HepG2 (cell line): ENCODE data around the gene GTF3C5. TPM values are rescaled to one million over a fixed set of nuclear protein-coding genes. Genes with fewer than 3 reads are reported as not detected.

Experiments used
- CC2D1A ChIP-seq: sonication (generic); formaldehyde crosslinking; IDR thresholded peaks from 2 replicates; pipeline ENCODE4 v1.8.1; 2023; ENCODE audit warnings: mild to moderate bottlenecking, missing genetic modification reagents
- CENPT ChIP-seq: sonication (generic); formaldehyde crosslinking; IDR thresholded peaks from 2 replicates; pipeline ENCODE4 v1.8.0; 2022; ENCODE audit warnings: low read depth, mild to moderate bottlenecking, moderate library complexity, missing genetic modification reagents
- ELK4 ChIP-seq: sonication (generic); formaldehyde crosslinking; IDR thresholded peaks from 2 replicates; pipeline ENCODE4 v1.9.0; 2021; ENCODE audit warnings: missing genetic modification reagents, borderline replicate concordance
- FOXK1 ChIP-seq: sonication (generic); formaldehyde crosslinking; IDR thresholded peaks from 2 replicates; pipeline ENCODE4 v1.4.0; 2020; ENCODE audit warnings: low read depth, missing genetic modification reagents, borderline replicate concordance
- FOXK2 ChIP-seq: fragments of 450-650 bp; IDR thresholded peaks from 2 replicates; pipeline ENCODE4 v1.6.1; 2016
- GATAD2A ChIP-seq: IDR thresholded peaks from 2 replicates; pipeline ENCODE4 v1.6.1; 2016
- MXD4 ChIP-seq: IDR thresholded peaks from 2 replicates; pipeline ENCODE4 v1.6.1; 2016; ENCODE audit warnings: mild to moderate bottlenecking, missing biosample characterization, missing genetic modification reagents
- NR0B2 ChIP-seq: sonication (generic); formaldehyde crosslinking; IDR thresholded peaks from 2 replicates; pipeline ENCODE4 v1.4.0; 2020; ENCODE audit warnings: mild to moderate bottlenecking, missing genetic modification reagents
- NR2F1 ChIP-seq, 2 experiments: fragments of 450-650 bp in 1 of 2; formaldehyde crosslinking in 1 of 2; IDR thresholded peaks; 2 replicates each; pipeline versions ENCODE4 v1.5.0 to v1.6.1; 2016 to 2020; ENCODE audit warnings: mild to moderate bottlenecking in 1 of 2, missing compliant biosample characterization in 1 of 2, missing genetic modification reagents in 1 of 2, moderate library complexity in 1 of 2
- SETDB1 ChIP-seq: sonication (generic); formaldehyde crosslinking; IDR thresholded peaks from 2 replicates; pipeline ENCODE4 v1.5.1; 2020; ENCODE audit warnings: missing genetic modification reagents, mild to moderate bottlenecking, borderline replicate concordance
- SRSF4 ChIP-seq: fragments of 200-400 bp; formaldehyde crosslinking; IDR thresholded peaks from one replicate; pipeline ENCODE4 v1.6.1; 2018; ENCODE audit warnings: mild to moderate bottlenecking, low read depth, low read length, moderate library complexity; ENCODE audit not compliant: poor library complexity, severe bottlenecking
- THAP8 ChIP-seq: sonication (generic); formaldehyde crosslinking; IDR thresholded peaks from 2 replicates; pipeline ENCODE4 v1.5.1; 2020; ENCODE audit warnings: missing genetic modification reagents, mild to moderate bottlenecking, borderline replicate concordance
- ZNF670 ChIP-seq: sonication (generic); formaldehyde crosslinking; IDR thresholded peaks from 2 replicates; pipeline ENCODE4 v1.8.0; 2022; ENCODE audit warnings: mild to moderate bottlenecking, missing genetic modification reagents, borderline replicate concordance
- ZNF770 ChIP-seq: sonication (generic); formaldehyde crosslinking; IDR thresholded peaks from 2 replicates; pipeline ENCODE4 v1.5.0; 2020; ENCODE audit warnings: mild to moderate bottlenecking, missing genetic modification reagents
- polyA plus RNA-seq, 8 experiments: library from polyadenylated mRNA; depleted of rRNA in 3 of 8; stranded (reverse) in 7 of 8; unstranded in 1 of 8; fragments of >200 nt; fragmentation: Illumina TruSeq in 4 of 8; extraction: Trizol in 4 of 8; gene quantifications; 2 replicates each; pipeline versions ENCODE4 v1.2.1 to v1.2.3, GENCODE V29; 2011 to 2016; ENCODE audit warnings: low read depth in 4 of 8, missing spikeins in 1 of 8, mixed read lengths in 1 of 8; ENCODE audit not compliant: insufficient read depth in 1 of 8
- total RNA-seq, 5 experiments: library from RNA; depleted of rRNA; stranded (reverse); fragments of >200 nt; fragmentation: Illumina TruSeq; extraction: Trizol; gene quantifications; 2 replicates each; pipeline ENCODE4 v1.2.3, GENCODE V29; 2016; ENCODE audit warnings: low read depth in 1 of 5
- TF ChIP-seq, protein P1 (sequence below): sonication (generic); formaldehyde crosslinking; IDR thresholded peaks from 2 replicates; pipeline ENCODE4 v1.8.1; 2023; ENCODE audit warnings: missing genetic modification reagents, mild to moderate bottlenecking, borderline replicate concordance
- TF ChIP-seq, protein P2 (sequence below): sonication (generic); formaldehyde crosslinking; IDR thresholded peaks from 2 replicates; pipeline ENCODE4 v1.8.0; 2022; ENCODE audit warnings: low read depth, missing genetic modification reagents
- TF ChIP-seq, protein P3 (sequence below): IDR thresholded peaks from 2 replicates; pipeline ENCODE4 v1.6.1; 2016; ENCODE audit warnings: missing compliant biosample characterization, missing genetic modification reagents, borderline replicate concordance

GTF3C5 gene
- total and polyA plus RNA-seq, 2 of the 13 experiments (the other 11 are each of a cell fraction or from before 2014, with no cell fraction given), result 66.9 to 92.6 TPM

DNA sequence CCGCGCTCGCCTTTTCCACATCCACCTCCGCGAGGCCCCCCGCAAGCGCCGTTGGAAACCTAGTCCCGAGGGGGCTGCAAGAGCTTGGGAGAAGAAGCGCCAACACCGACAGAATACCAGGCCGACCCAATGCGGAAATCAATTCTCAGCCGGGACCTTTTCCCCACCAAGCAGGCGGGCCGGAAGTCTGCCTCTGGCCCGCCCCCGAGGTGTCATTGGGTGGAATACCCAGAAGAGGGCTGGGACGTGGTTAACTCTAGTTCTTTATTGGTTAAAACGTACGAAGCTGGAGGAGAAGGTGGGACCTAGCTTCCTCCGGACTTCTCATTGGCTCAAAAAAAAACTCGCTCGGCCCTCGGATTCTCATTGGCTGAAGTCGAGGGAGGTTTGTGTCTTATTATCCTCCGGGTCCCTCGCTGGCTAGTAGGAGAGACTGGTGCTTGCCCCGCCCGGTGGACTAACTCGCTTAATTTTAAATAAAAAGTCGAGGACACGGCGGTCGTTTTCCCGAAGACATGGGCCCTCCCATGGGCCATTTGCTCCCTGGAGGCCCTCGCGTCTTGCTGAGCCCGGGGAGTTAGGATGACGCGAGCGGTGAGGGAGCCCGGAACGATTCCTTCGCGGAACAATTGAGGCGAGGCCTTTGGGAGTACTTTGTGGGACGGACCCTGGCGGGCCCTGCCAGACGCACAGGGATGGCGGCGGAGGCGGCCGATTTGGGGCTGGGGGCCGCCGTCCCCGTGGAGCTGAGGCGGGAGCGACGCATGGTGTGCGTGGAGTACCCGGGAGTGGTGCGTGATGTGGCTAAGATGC, at the start of gene GTF3C5 (continued):
- TF ChIP-seq, protein P1, sequence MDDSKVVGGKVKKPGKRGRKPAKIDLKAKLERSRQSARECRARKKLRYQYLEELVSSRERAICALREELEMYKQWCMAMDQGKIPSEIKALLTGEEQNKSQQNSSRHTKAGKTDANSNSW (CRISPR knock-in tag), result peak; percentile 70; the same call in 1 of the 2 replicates
- TF ChIP-seq GATAD2A (CRISPR knock-in tag) (peak; percentile 65; the same call in 1 of the 2 replicates), ZNF670 (peak; percentile 85), CENPT (CRISPR knock-in tag) (no peak), ZNF770 (0 out of 2 replicates have a peak, but pooled peaks have one; percentile 10), ELK4 (CRISPR knock-in tag) (no peak), NR0B2 (CRISPR knock-in tag) (no peak; the same call in 1 of the 2 replicates), SRSF4 (no peak), THAP8 (CRISPR knock-in tag) (no peak), FOXK2 (no peak), SETDB1 (CRISPR knock-in tag) (no peak), MXD4 (CRISPR knock-in tag) (no peak), CC2D1A (CRISPR knock-in tag) (no peak), FOXK1 (peak; percentile 81; the same call in 1 of the 2 replicates), NR2F1 (CRISPR knock-in tag; IDR thresholded peaks at IDR 0.05) (no peak)
- TF ChIP-seq, protein P2, sequence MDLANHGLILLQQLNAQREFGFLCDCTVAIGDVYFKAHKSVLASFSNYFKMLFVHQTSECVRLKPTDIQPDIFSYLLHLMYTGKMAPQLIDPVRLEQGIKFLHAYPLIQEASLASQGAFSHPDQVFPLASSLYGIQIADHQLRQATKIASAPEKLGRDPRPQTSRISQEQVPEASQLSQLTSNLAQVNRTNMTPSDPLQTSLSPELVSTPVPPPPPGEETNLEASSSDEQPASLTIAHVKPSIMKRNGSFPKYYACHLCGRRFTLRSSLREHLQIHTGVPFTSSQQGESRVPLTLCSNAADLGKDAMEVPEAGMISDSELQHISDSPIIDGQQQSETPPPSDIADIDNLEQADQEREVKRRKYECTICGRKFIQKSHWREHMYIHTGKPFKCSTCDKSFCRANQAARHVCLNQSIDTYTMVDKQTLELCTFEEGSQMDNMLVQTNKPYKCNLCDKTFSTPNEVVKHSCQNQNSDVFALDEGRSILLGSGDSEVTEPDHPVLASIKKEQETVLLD (CRISPR knock-in tag), result 0 out of 2 replicates have a peak, but pooled peaks have one; percentile 57
- TF ChIP-seq, protein P3, sequence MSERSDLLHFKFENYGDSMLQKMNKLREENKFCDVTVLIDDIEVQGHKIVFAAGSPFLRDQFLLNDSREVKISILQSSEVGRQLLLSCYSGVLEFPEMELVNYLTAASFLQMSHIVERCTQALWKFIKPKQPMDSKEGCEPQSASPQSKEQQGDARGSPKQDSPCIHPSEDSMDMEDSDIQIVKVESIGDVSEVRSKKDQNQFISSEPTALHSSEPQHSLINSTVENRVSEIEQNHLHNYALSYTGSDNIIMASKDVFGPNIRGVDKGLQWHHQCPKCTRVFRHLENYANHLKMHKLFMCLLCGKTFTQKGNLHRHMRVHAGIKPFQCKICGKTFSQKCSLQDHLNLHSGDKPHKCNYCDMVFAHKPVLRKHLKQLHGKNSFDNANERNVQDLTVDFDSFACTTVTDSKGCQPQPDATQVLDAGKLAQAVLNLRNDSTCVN, result peak; percentile 65; the same call in 1 of the 2 replicates
